DMS53 treated with DMSO at 0.1 percent for 48 hours (cell line): Measurements from ENCODE around the gene RASAL3.
"Not testable (repeated sequence)": the region's sequence is repeated elsewhere in the genome, so short reads cannot be mapped to it uniquely, and the experiment has no call there.

ENCODE experiments used
- DNase-seq: peaks from one replicate; lab custom pipeline; 2025; ENCODE audit not compliant: unreplicated experiment; lab: John Stamatoyannopoulos, UW

Gene RASAL3

GRCh38 chr19:15475169-15475568 is 10.8 kb upstream of the RASAL3 start:
- no peak for DNase-seq

GRCh38 chr19:15473821-15474220 is 9.5 kb upstream of the RASAL3 start:
- not testable (repeated sequence) for DNase-seq

GRCh38 chr19:15471639-15472101 is 7.3 kb upstream of the RASAL3 start:
- no peak for DNase-seq

GRCh38 chr19:15469513-15470297 is 5.4 kb upstream of the RASAL3 start:
- DNase-seq, result no peak

- DNase-seq, result no peak
Measured at GRCh38 chr19:15468675-15469512, 4.5 kb upstream of the RASAL3 start.

GRCh38 chr19:15467734-15468214 is 3.4 kb upstream of the RASAL3 start:
- no peak for DNase-seq

GRCh38 chr19:15466851-15467733 is 2.7 kb upstream of the RASAL3 start:
- DNase-seq, result no peak

- no peak for DNase-seq
Measured at GRCh38 chr19:15463861-15464371, 428 bp downstream of the RASAL3 start.

GRCh38 chr19:15461694-15462093 is 2.6 kb downstream of the RASAL3 start:
- DNase-seq, result no peak

- no peak for DNase-seq
Measured at GRCh38 chr19:15457701-15458484, 6.5 kb downstream of the RASAL3 start.

GRCh38 chr19:15456871-15457700 is 7.3 kb downstream of the RASAL3 start:
- no peak for DNase-seq

GRCh38 chr19:15456441-15456840 is 7.9 kb downstream of the RASAL3 start:
- DNase-seq, result no peak

- no peak for DNase-seq
Measured at GRCh38 chr19:15455996-15456395, 8.3 kb downstream of the RASAL3 start.

GRCh38 chr19:15453906-15454860 is 10.2 kb downstream of the RASAL3 start:
- DNase-seq, result no peak

GRCh38 chr19:15453091-15453578 is 11.2 kb downstream of the RASAL3 start:
- no peak for DNase-seq

GRCh38 chr19:15452111-15453047 is 12.0 kb downstream of the RASAL3 start:
- no peak for DNase-seq

GRCh38 chr19:15450528-15450890 is 13.8 kb downstream of the RASAL3 start:
- DNase-seq, result no peak
